Skin epidermis (tissue), 12 donors: ENCODE measurements around the gene PAX6.

ENCODE experiments used
- H3K27ac ChIP-seq, 21 experiments: fragments of 200-600 bp; sonication (generic) in 11 of 21; one replicate each; pipeline ENCODE4 v1.5.0; 2020; ENCODE audit warnings: mild to moderate bottlenecking in 3 of 21, inconsistent platforms in 2 of 21, moderate library complexity in 2 of 21
- H3K4me3 ChIP-seq, 7 experiments: fragments of 200-600 bp; sonication (generic) in 2 of 7; one replicate each; pipeline ENCODE4 v1.5.0; 2020; ENCODE audit warnings: inconsistent platforms in 2 of 7, mild to moderate bottlenecking in 2 of 7, moderate library complexity in 1 of 7

PAX6 gene

GRCh38 chr11:31799435-31800397 lies 11.4 kb downstream of the PAX6 start:
- no peak overlapping the region for H3K27ac ChIP-seq

GRCh38 chr11:31798554-31799434 lies 12.3 kb downstream of the PAX6 start:
- Histone ChIP-seq H3K27ac (no peak overlapping the region), H3K4me3 (no peak overlapping the region)

More at GRCh38 chr11:31799435-31800397, 11.4 kb downstream of the PAX6 start:
- no peak overlapping the region for H3K4me3 ChIP-seq

GRCh38 chr11:31798057-31798553 lies 13.0 kb downstream of the PAX6 start:
- Histone ChIP-seq H3K27ac (no peak overlapping the region), H3K4me3 (no peak overlapping the region)

- Histone ChIP-seq H3K27ac (no peak overlapping the region), H3K4me3 (no peak overlapping the region)
These were observed 13.7 kb downstream of the PAX6 start for GRCh38 chr11:31797190-31798056.

- H3K27ac ChIP-seq = no peak overlapping the region
- no peak overlapping the region for H3K4me3 ChIP-seq
These were observed 14.5 kb downstream of the PAX6 start for GRCh38 chr11:31796499-31797189.

- Histone ChIP-seq H3K27ac (no peak overlapping the region), H3K4me3 (no peak overlapping the region)
These were observed 15.2 kb downstream of the PAX6 start for GRCh38 chr11:31795706-31796498.

GRCh38 chr11:31794548-31794947 lies 16.6 kb downstream of the PAX6 start:
- H3K27ac ChIP-seq = no peak overlapping the region
- H3K4me3 ChIP-seq = no peak overlapping the region

- Histone ChIP-seq H3K27ac (no peak overlapping the region), H3K4me3 (no peak overlapping the region)
These were observed 17.9 kb downstream of the PAX6 start for GRCh38 chr11:31793264-31793663.

GRCh38 chr11:31792456-31792855 lies 18.7 kb downstream of the PAX6 start:
- no peak overlapping the region for H3K27ac ChIP-seq
- no peak overlapping the region for H3K4me3 ChIP-seq

GRCh38 chr11:31792036-31792435 lies 19.1 kb downstream of the PAX6 start:
- H3K27ac ChIP-seq = no peak overlapping the region

GRCh38 chr11:31790649-31791048 lies 20.5 kb downstream of the PAX6 start:
- H3K27ac ChIP-seq = no peak overlapping the region
- no peak overlapping the region for H3K4me3 ChIP-seq

More at GRCh38 chr11:31792036-31792435, 19.1 kb downstream of the PAX6 start:
- no peak overlapping the region for H3K4me3 ChIP-seq

GRCh38 chr11:31788085-31788484 lies 23.0 kb downstream of the PAX6 start:
- Histone ChIP-seq H3K27ac (no peak overlapping the region), H3K4me3 (no peak overlapping the region)

- H3K27ac ChIP-seq = no peak overlapping the region
- no peak overlapping the region for H3K4me3 ChIP-seq
These were observed 24.0 kb downstream of the PAX6 start for GRCh38 chr11:31786996-31787685.

GRCh38 chr11:31784611-31785010 lies 26.5 kb downstream of the PAX6 start:
- Histone ChIP-seq H3K4me3 (no peak overlapping the region), H3K27ac (no peak overlapping the region)

GRCh38 chr11:31783252-31783651 lies 27.9 kb downstream of the PAX6 start:
- no peak overlapping the region for H3K27ac ChIP-seq
- H3K4me3 ChIP-seq = no peak overlapping the region

GRCh38 chr11:31782257-31782656 lies 28.9 kb downstream of the PAX6 start:
- H3K4me3 ChIP-seq = no peak overlapping the region
- no peak overlapping the region for H3K27ac ChIP-seq

- no peak overlapping the region for H3K4me3 ChIP-seq
- H3K27ac ChIP-seq = no peak overlapping the region
These were observed 30.6 kb downstream of the PAX6 start for GRCh38 chr11:31780480-31780971.
